GM10847 (cell line): ENCODE results near the gene LRP5.

Experiments used
- POLR2A ChIP-seq: IDR thresholded peaks from 2 replicates; pipeline ENCODE4 v1.6.1; 2011; ENCODE audit not compliant: insufficient read length; ENCODE audit errors: extremely low read depth

LRP5 gene

DNA sequence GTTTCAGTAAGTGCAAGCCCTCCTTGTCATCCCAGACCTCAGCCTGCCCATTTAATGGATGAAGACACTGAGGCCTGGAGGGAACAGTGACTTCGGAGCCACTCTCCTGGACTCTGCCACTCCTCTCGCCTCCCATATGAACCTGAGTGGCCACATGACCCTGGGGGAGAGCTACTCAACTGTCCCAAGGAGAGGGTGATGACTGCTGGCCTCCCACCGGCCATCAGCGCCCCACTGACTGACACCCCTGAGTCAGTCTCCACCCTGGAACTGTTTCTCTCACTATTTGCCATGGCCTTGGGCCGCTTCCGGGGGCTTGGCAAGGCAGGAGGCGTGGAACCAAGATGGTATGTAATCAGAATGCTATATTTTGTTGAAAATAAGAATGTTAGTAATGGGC, 17.1 kb downstream of the LRP5 start:
- TF ChIP-seq POLR2A, result no peak

DNA sequence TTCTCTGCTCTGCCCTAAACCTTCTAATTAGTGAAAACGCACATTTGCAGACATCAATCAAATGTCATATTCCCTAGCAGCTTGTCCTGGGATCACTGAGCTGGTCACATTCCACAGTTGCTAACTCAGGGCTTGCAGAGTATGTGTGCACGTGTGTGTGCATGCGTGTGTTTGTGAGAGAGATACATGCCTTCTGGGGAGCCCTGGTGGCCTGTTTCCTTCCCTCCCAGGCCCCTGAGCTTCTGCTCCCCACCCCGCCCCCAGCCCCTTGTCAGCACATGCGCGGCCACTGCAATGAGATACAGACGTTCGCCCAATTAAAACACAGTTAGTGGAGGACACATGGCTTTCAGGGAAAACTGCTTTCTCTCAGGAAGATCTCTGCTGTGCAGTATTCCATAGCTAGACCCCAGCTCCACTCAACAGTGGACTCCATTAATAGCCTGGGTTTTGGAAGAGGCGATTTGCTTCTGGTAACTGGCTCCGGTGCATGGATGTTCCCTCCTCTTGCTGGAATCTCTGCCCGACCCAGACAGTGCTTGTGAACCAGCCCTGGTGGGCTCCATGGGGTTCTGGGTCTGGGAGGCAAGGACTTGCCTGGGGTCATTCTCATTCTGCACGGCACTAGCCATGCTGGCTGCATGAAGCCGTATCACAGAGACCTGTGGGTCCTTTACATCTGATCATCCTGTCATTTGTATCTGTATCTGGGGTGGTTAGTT, 17.7 kb downstream of the LRP5 start:
- no peak for TF ChIP-seq POLR2A

DNA sequence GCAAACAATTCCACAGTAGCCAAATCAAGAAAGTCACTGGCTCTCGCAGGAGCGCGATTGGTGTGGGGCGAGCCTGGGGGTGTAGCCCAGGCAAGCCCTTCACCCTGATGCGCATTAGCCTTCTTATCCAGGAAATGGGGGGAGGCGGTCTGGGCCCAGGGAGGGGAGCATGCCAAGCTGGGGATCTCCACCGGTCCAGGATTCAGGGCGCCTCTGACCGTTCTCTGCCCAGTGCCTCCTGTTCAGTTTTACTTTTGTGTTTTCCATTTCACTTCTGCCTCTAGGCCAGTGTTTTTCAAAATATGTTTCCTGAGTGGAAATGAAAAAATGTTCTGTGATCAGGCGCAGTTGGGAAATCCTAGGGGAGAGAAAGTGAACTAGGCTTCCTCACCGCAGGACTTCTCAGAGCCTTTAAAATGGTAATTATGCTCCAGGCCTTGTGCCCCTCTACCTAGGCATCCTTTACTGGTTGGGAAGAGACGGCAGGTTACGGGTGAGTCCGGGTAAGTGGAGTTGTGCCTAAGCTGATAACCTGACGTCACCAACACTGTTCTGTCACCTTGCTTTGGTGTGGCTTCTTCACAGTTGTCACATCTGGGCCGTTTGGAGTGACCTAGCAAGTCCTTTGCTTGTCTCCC, 18.4 kb downstream of the LRP5 start:
- no peak for TF ChIP-seq POLR2A

DNA sequence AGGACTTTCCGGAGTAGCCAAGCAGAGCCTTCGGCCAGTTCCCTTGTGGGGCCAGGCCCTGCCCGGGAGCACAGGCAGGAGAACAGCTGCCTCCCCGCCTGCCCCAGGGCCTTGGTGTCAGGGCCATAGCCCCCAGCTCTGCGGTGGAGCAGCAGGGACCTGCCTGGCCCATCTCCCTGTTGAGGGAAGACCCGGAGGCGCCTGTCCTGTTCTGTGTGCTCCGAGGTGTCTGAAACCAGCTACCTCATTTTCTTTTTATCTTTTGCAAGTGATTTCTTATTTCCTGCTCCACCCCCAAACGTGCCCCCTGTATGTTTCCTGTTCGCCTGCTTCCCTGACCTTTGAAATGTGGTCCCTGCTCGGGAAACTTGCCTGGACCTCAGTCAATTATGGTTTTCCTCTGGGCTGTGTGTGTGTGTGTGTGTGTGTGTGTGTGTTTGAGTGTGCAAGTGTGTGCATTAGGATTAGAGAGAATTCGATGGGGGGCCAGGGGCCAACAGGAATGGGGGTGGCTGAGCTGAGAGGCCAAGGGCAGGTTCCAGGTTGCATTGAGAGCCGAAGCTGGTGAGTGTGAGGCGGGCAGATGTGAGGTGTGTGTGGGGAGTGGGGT, 19.1 kb downstream of the LRP5 start:
- TF ChIP-seq POLR2A, result no peak

DNA sequence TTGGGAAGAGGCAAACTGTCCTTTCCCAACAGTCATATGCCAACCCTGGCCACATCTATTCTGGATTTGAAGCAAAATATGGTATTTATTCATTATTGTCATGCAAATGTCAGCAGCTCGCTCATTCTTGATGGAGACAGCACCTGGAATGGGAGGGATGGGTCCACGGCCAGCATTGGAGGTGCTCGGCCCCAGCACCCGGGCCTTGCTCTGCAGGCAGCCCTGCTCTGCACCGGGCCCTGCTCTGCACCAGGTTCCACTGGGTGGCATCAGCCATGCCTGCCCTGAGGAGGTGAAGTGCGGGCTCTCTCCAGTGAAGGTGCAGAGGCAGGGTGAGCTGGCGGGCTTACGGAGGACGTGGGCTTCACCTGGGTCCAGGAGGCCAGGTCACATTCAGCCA, 19.8 kb downstream of the LRP5 start:
- TF ChIP-seq POLR2A, result no peak

DNA sequence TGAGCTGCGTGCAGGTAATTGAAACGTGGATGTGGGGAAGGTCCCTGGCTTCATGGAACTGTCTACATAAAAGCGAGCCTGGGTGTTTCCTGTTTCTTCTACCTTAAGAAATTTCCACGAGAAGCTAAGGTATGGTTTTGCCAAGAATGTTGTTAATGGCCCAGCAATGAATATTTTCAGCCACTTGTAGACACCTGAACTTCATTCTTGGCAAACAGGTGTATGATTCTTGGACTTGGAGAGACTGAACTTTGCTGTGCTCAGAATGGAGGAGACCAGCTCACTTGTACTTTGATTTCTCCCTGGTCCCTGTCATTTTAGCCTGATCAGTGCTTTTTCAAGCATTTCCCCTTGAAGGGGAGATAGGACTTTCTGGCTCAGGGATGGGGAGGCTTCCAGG, 20.8 kb downstream of the LRP5 start:
- TF ChIP-seq POLR2A, result no peak

DNA sequence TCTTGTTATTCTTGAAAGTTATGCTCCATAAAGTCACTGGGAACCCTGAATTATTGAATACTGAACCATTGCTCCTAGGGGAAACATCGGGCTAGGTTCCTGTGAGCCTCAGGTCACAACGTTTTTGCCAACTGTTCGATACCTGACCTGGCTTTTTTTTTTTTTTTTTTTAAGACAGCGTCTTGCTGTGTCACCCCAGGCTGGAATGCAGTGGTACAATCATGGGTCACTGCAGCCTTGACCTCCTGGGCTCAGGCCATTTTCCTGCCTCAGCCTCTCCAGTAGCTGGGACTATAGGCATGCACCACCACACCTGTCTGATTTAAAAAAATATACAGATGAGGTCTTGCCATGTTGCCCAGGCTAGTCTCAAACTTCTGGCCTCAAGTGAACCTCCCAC, 22.5 kb downstream of the LRP5 start:
- no peak for TF ChIP-seq POLR2A

DNA sequence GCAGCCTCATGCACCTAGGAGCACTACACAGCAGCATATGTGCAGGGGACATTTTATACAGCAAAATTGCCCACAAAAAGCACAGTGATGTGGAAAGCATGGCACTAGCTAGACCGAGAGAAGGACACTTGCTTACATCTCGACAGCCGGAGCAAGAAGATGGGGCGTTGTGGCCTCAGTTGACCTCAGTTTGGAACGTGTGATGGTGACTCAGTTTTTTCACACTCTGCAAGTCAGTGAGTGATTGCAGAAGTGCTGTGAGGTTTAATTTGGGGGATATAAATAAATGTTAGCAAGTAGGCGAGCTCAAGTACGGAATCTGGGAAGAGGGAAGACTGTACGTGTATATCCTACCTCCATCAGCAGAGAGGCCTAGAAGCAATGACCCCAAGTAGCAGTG, 23.3 kb downstream of the LRP5 start:
- TF ChIP-seq POLR2A, result no peak

DNA sequence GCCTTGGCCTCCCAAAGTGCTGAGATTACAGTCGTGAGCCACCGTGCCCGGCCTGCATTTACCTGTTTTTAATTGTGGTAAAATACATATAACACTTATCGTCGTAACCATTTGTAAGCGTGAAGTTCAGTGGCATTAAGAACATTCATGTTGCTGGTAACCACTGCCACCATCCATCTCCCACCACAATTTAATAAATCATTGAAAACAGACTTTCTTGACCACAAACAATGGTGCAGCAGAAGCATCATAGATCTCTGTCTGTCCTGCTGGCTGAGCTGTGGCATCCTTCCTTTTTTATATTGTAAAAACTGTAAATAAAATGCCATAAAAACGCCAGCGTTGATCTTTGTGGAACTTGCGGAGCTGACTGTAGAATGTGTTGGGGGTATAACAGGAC, 24.3 kb downstream of the LRP5 start:
- TF ChIP-seq POLR2A, result no peak

DNA sequence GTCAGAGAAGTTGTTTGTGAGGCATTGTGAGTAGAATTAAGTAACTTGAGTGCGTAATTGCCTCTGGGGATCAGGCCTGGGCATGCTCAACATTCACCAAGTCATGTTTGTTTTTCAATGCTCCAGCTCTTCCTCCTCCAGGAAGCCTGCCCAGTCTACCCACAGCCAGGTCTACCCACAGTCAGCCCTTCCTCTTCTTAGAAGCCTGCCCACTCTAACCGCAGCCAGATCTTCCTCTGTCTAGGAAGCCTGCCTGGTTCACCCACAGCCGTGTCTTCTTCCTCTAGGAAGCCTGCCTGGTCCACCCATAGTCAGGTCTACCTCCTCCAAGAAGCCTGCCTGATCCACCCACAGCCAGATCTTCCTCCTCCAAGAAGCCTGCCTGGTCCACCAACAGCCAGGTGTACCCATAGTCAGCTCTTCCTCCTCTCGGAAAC, 25.0 kb downstream of the LRP5 start:
- no peak for TF ChIP-seq POLR2A

DNA sequence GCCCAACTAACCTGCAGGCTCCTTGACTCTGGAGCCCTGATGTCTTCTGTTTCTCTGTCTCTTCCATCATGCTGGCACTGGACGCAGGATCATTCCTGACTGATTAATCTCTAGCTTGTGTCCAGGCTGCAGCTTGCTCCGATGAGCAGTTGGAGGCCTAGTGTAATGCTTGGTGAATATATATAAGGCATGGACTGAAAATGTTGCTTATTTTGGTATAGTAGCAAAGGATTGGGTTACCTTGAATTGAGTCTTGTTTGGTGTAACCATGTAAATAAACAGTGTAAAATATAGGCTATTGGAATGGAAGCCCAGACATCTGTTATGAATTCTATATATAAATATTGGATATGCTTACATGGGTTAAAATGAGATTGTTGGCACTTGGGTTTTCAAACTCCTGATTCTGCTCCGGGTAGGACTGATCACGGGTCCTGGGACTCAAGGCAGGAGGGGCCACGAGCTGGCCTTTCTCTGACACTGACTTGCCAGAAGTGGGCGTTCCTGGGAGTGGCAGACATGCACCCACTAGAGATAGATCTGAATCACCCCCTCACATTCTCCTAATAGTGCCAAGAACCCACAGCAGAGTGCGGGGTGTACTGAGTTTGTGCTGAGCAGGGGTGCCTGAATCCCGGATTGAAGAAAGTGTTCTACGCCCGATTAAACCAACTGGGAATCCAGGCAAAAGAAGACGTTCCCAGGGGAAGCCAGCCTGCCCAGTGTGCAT, 25.8 kb downstream of the LRP5 start:
- TF ChIP-seq POLR2A, result no peak

DNA sequence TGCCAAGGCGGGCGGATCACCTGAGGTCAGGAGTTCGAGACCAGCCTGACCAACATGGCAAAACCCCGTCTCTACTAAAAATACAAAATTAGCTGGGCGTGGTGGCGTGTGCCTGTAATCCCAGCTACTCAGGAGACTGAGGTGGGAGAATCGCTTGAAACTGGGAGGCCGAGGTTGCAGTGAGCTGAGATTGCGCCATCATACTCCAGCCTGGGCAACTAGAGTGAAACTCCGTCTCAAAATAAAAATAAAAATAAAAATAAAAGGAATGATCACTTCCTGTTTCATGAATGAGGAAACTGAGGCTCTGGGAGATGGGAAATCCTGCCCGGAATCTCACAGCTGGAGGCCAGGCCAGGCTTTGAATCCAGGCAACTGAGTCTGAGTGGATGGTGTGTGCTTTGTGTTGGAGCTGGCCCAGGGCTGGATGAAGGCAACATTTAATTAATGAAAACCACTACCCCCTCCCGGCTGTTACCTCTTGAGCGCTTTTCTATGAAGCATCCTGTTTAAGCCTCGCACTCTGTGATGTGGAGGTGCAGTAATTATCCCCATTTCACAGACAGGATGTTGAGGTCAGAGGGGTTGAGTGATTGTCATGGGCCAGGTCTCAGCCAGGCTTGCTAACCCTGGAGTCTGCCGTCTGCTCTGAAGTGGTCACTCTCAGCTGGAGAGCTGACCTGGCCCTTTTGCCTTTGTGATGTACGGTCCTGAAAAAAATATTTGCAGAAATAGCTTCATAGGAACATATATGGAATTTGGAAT, 27.8 kb downstream of the LRP5 start:
- TF ChIP-seq POLR2A, result no peak

DNA sequence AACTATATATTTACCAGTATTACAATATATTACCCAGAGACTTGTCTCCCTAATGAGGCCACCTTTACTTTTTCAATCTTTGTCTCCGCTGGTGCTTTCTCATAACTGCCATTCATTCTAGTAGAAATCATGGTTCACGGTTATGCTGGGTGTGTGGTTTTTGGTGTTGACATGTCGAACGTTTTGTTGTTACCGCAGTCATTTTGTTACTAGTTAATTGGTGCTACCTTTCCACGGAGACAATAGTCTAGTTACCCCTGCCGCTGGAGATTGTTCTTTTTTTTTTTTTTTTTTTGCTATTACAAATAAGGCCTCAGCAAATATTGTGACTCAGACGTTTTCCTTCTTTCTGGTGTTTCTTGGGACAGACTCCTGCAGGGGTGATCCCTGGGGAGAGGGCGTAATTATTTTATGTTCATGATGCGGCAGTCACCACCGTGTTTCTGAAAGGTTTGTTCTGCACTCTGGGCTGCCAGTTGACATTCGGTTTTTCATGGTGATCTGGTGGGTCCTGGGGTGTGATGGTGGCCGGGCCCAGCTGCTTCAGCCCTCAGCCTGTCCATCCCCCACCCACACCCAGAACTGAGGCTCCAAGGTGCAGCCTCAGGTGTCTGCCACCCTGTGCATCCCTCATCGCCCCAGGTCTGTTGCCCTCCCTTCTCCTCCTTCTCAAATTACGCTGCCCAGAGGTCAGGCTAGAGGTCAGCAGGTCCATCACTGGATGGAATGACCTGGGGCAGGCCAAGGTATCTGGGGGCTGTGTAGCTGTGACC, 28.6 kb downstream of the LRP5 start:
- TF ChIP-seq POLR2A, result no peak

DNA sequence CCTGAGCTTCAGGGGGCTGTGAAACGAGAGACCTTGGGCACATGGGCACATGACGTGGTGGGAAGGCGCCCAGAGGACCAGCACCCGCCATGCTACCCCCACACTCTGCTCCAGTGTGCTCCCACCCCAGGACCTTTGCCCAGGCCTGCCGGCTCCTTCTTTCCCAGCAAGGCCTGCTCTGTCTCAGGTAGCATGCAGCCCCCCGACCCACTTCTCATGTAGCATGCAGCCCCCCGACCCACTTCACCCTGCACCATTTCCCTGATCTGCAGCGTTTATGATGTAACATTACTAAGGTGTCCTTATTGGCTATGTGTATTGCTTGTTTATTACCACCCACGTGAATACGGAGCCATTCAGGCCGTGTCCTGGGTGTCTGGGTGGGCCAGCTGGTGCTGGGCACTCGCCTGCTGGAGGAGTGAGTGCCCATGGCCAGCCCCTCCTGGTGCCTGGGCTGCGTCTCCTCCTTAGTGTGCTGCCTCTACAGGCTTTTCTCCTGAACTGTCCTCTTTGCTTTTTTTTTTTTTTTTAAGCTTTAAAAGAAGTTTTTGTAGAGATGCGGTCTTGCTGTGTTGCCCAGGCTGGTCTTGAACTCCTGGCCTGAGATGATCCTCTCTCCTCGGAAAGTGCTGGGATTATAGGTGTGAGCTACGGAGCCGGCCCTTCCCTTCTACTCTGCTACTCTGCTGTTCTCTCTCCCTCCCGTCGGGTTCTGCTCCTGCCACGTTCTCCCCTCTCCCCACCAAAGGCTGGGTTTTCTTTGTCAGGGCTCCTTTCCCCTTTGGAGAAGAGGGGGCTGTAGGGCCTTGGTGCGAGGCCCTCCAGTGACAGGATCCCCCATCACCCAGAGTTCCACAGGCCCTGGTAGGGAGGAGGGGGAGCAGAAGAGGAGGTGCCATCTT, 29.4 kb downstream of the LRP5 start:
- TF ChIP-seq POLR2A, result no peak
